Kidney epithelial cell (primary cell): ENCODE data around the gene TM7SF3. TPM values are rescaled to one million over a fixed set of nuclear protein-coding genes. Genes with fewer than 3 reads are reported as not detected.

Experiments
- DNase-seq: peaks from one replicate; pipeline ENCODE4 v3.0.0-alpha.2; 2010; ENCODE audit warnings: low read depth
- H3K27me3 ChIP-seq: 2 replicates; pipeline ENCODE4 v1.6.0; 2011; ENCODE audit warnings: low read length; ENCODE audit not compliant: control insufficient read depth, insufficient read depth
- H3K36me3 ChIP-seq: 2 replicates; pipeline ENCODE4 v1.5.1; 2011; ENCODE audit warnings: low read length; ENCODE audit not compliant: control insufficient read depth, insufficient read depth
- H3K4me3 ChIP-seq: 2 replicates; pipeline ENCODE4 v1.5.1; 2011; ENCODE audit warnings: low read depth, mild to moderate bottlenecking, control low read depth, low read length
- total RNA-seq: library from RNA; depleted of rRNA; stranded (reverse); fragments of >200 nt; gene quantifications from 2 replicates; pipeline ENCODE4 v1.2.3, GENCODE V29; 2015
- TF ChIP-seq, protein P1 (sequence below): IDR thresholded peaks from 2 replicates; pipeline ENCODE4 v1.5.1; 2011; ENCODE audit warnings: mild to moderate bottlenecking, moderate library complexity, low read length, control low read depth, inconsistent platforms; ENCODE audit not compliant: insufficient read depth, poor library complexity, severe bottlenecking

TM7SF3 gene
- total RNA-seq, 1 donor from 2014 or later, result 59.5 TPM

- no peak overlapping the region for H3K4me3 ChIP-seq
- TF ChIP-seq, protein P1, sequence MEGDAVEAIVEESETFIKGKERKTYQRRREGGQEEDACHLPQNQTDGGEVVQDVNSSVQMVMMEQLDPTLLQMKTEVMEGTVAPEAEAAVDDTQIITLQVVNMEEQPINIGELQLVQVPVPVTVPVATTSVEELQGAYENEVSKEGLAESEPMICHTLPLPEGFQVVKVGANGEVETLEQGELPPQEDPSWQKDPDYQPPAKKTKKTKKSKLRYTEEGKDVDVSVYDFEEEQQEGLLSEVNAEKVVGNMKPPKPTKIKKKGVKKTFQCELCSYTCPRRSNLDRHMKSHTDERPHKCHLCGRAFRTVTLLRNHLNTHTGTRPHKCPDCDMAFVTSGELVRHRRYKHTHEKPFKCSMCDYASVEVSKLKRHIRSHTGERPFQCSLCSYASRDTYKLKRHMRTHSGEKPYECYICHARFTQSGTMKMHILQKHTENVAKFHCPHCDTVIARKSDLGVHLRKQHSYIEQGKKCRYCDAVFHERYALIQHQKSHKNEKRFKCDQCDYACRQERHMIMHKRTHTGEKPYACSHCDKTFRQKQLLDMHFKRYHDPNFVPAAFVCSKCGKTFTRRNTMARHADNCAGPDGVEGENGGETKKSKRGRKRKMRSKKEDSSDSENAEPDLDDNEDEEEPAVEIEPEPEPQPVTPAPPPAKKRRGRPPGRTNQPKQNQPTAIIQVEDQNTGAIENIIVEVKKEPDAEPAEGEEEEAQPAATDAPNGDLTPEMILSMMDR, result no peak
- H3K36me3 ChIP-seq, result no peaks in the 10 kb centered on the region
- H3K27me3 ChIP-seq, result no peaks in the 10 kb centered on the region
- no peak for DNase-seq
Measured at GRCh38 chr12:27005495-27005894, 8.7 kb downstream of the TM7SF3 start.

DNA sequence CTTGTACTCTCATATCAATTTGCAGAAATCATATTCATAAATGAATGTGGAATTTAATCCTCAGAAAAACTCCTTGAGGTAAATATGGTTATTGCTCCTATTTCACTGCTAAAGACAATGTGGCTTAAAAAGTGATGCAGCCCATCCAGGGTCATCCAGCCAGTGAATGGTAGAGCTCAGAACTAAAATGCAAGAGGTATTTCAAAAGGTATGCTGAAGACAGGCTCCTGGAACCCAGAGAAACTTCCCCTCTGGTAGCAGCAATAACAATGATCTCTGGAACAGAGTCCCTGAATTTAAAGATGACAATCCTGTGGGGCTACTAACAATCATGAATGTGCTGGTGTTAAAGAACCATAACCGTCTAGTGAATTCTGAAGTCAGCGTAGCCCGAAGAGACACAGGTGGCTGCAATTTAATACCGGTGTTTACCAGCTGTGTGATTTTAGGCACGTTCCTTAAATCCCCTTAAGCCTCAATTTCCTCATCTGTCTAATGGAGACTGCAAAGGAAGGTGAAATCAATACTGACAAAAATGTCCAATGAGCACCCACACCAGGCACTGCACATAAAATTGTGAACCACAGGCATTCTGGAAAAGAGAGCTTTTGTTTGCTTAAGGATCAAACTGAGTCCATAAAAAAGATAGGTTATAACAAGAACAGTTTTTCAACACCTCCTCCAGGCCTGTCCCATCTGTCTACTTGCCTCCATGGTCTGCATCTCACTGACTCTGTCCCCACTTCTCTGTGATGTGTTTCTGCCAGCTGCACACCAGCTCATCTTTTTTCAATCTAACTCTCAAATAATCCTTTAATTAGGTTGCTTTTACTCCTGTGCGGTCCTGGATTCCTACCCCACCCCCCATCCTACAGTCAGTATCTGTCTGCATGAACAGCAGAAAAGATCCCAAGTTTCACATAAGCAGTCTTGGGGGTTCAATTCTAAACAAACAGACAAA is 10.5 kb downstream of the TM7SF3 start:
- no peak overlapping the region for H3K4me3 ChIP-seq
- TF ChIP-seq, protein P1, result no peak
- no peaks in the 10 kb centered on the region for H3K36me3 ChIP-seq
- DNase-seq, result no peak
- no peaks in the 10 kb centered on the region for H3K27me3 ChIP-seq

DNA sequence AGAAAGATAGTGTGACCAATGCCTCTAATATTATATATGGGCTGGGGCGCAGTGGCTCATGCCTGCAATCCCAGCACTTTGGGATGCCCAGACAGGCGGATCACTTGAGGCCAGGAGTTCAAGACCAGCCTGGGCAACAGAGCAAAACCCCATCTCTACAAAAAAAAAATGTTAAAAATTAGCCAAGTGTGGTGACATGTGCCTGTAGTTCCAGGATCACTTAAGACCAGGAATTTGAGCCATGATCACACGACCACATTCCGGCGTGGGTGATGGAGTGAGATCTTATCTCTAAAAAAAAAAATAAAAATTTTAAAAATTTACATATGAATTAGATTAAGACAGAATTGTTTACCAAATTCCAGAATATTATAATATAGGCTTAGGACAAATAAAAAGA is 12.0 kb downstream of the TM7SF3 start:
- H3K27me3 ChIP-seq, result no peaks in the 10 kb centered on the region
- H3K36me3 ChIP-seq, result no peaks in the 10 kb centered on the region
- no peak for DNase-seq
- TF ChIP-seq, protein P1, result no peak
- no peak overlapping the region for H3K4me3 ChIP-seq

GRCh38 chr12:27001663-27002062 is 12.5 kb downstream of the TM7SF3 start:
- TF ChIP-seq, protein P1, result no peak
- Histone ChIP-seq H3K27me3 (no peaks in the 10 kb centered on the region), H3K4me3 (no peak overlapping the region), H3K36me3 (no peaks in the 10 kb centered on the region)
- no peak for DNase-seq

DNA sequence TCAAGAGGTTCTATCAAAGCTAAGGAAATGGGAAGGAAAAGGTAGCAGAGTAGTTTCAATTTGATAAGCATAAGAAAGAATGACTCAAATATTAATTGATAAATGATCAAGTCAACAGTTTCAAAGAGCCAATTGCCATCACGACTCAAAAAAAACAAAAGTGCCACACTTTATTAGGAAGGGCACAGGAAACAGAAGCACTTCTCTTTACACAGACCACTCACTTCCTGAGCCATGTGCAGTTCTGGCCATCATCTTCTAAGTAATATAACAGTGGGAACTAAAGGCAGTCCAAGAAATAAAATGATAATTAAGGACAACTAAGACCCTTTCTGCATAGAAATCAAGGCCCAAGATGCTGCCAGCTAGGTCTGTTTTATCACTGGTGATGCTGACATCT is 13.2 kb downstream of the TM7SF3 start:
- Histone ChIP-seq H3K27me3 (no peaks in the 10 kb centered on the region), H3K4me3 (no peak overlapping the region), H3K36me3 (no peaks in the 10 kb centered on the region)
- TF ChIP-seq, protein P1, result no peak
- no peak for DNase-seq
